ENCODE data around the gene DNAJC8. TPM values are rescaled to one million over a fixed set of nuclear protein-coding genes. Genes with fewer than 3 reads are reported as not detected.

Gene DNAJC8
- total RNA-seq, 4 donors from 2014 or later: 48.3 to 72.2 (median 64.1) TPM

- DNase-seq (ENCODE audit: low spot score) (no peak), ATAC-seq (ENCODE audit: low FRiP score) (no peak)
- TF ChIP-seq CTCF (IDR thresholded peaks at IDR 0.05): no peak
Observed at GRCh38 chr1:28273216-28273860, 40.5 kb upstream of the DNAJC8 start.

- ATAC-seq (ENCODE audit: low FRiP score): no peak
- DNase-seq (ENCODE audit: low spot score): no peak
Observed at GRCh38 chr1:28272215-28272852, 39.5 kb upstream of the DNAJC8 start.

GRCh38 chr1:28269529-28269928, 36.7 kb upstream of the DNAJC8 start:
- DNase-seq (ENCODE audit: low spot score): no peak
- no peak for ATAC-seq (ENCODE audit: low FRiP score)
- no peak for TF ChIP-seq CTCF (IDR thresholded peaks at IDR 0.05)

More at GRCh38 chr1:28272215-28272852, 39.5 kb upstream of the DNAJC8 start:
- no peak for TF ChIP-seq CTCF (IDR thresholded peaks at IDR 0.05)

- TF ChIP-seq CTCF (IDR thresholded peaks at IDR 0.05): no peak
- DNase-seq (ENCODE audit: low spot score) (no peak), ATAC-seq (ENCODE audit: low FRiP score) (no peak)
Observed at GRCh38 chr1:28267633-28268032, 34.8 kb upstream of the DNAJC8 start.

- TF ChIP-seq CTCF (IDR thresholded peaks at IDR 0.05): no peak
- ATAC-seq (ENCODE audit: low FRiP score): no peak
- DNase-seq (ENCODE audit: low spot score): no peak
Observed at GRCh38 chr1:28266920-28267322, 34.1 kb upstream of the DNAJC8 start.

- no peak for TF ChIP-seq CTCF (IDR thresholded peaks at IDR 0.05)
- no peak for ATAC-seq (ENCODE audit: low FRiP score)
- no peak for DNase-seq (ENCODE audit: low spot score)
Observed at GRCh38 chr1:28265577-28265976, 32.7 kb upstream of the DNAJC8 start.

- DNase-seq (ENCODE audit: low spot score) (no peak), ATAC-seq (ENCODE audit: low FRiP score) (no peak)
- no peak for TF ChIP-seq CTCF (IDR thresholded peaks at IDR 0.05)
Observed at GRCh38 chr1:28264897-28265296, 32.1 kb upstream of the DNAJC8 start.
